ENCODE results near the gene LRRC56. TPM values are rescaled to one million over a fixed set of nuclear protein-coding genes. Genes with fewer than 3 reads are reported as not detected.

The LRRC56 gene
- total and polyA plus RNA-seq, 2 of the 13 experiments (the other 11 are each of a cell fraction or from before 2014, with no cell fraction given): 0.11 to 0.29 TPM

DNA sequence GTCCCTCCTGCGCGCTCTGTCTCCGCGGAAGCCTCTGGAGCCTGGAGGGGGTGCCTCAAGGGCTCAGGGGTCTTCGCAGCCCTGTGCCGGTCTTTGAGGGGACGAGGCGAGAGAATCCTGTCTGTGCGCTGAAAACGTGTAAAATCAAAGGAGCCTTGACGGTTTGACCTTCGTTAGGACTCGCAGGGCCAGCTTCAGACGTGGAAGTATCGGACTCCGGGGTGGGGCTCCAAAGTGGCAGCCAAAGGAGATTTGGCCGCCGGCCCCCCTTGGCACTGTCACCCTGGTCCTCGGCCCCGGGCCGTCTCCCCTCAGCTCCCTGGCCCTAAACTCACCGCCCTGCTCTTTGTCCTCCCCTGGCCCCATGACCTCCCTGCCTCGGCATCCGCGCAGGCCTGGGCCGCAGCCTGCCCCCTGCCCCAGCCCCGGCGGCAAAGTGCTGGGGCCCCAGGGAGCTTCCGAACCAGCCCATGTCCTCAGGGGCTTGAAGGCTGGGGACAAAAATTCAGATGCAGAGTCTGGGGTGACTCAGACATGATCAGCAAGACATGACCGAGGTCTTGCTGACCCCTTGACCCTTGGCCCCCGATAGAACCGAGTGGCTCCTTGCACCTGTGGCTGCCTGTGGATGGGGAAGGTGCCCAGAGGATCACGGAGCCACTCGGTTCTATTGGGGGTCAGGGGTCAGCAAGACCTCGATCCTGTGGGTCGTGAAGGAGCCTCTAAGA lies 32.0 kb downstream of the LRRC56 start (continued):
- TF ChIP-seq RFX3 (CRISPR knock-in tag; IDR thresholded peaks at IDR 0.05) (no peak), TCF7 (IDR thresholded peaks at IDR 0.05; ENCODE audit: low read depth) (no peak), ZNF441 (CRISPR knock-in tag; IDR thresholded peaks at IDR 0.05; ENCODE audit: borderline replicate concordance) (no peak), ZNF501 (CRISPR knock-in tag; IDR thresholded peaks at IDR 0.05) (peak; percentile 64), RBM22 (optimal IDR thresholded peaks at IDR 0.05; ENCODE audit: low read length) (no peak), SCMH1 (CRISPR knock-in tag; IDR thresholded peaks at IDR 0.05; ENCODE audit: borderline replicate concordance) (no peak), ZMYM2 (CRISPR knock-in tag; IDR thresholded peaks at IDR 0.05) (0 out of 2 replicates have a peak, but pooled peaks have one; percentile 58), PCBP1 (IDR thresholded peaks at IDR 0.05; ENCODE audit: borderline replicate concordance, low read depth, low read length) (no peak), FOSL1 (CRISPR knock-in tag; IDR thresholded peaks at IDR 0.05; ENCODE audit: borderline replicate concordance) (peak; percentile 18; the same call in 1 of the 2 replicates), CCAR2 (optimal IDR thresholded peaks at IDR 0.05; ENCODE audit: low read depth, low read length) (no peak), SATB2 (CRISPR knock-in tag; IDR thresholded peaks at IDR 0.05) (no peak), ZNF143 (CRISPR knock-in tag; IDR thresholded peaks at IDR 0.05) (no peak), ZNF879 (CRISPR knock-in tag; IDR thresholded peaks at IDR 0.05) (no peak), TBL1XR1 (IDR thresholded peaks at IDR 0.05; ENCODE audit: borderline replicate concordance, low read length, partially characterized antibody) (no peak), ZNF44 (CRISPR knock-in tag; IDR thresholded peaks at IDR 0.05) (no peak), NFIB (CRISPR knock-in tag; IDR thresholded peaks at IDR 0.05; ENCODE audit: borderline replicate concordance) (no peak), U2AF2 (IDR thresholded peaks at IDR 0.05; ENCODE audit: low read depth, low read length) (no peak)
- TF ChIP-seq, protein P1, sequence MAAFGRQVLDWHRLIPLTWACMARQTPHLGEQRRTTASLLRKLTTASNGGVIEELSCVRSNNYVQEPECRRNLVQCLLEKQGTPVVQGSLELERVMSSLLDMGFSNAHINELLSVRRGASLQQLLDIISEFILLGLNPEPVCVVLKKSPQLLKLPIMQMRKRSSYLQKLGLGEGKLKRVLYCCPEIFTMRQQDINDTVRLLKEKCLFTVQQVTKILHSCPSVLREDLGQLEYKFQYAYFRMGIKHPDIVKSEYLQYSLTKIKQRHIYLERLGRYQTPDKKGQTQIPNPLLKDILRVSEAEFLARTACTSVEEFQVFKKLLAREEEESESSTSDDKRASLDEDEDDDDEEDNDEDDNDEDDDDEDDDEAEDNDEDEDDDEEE (CRISPR knock-in tag; IDR thresholded peaks at IDR 0.05): 0 out of 2 replicates have a peak, but pooled peaks have one; percentile 45
- TF ChIP-seq, protein P2, sequence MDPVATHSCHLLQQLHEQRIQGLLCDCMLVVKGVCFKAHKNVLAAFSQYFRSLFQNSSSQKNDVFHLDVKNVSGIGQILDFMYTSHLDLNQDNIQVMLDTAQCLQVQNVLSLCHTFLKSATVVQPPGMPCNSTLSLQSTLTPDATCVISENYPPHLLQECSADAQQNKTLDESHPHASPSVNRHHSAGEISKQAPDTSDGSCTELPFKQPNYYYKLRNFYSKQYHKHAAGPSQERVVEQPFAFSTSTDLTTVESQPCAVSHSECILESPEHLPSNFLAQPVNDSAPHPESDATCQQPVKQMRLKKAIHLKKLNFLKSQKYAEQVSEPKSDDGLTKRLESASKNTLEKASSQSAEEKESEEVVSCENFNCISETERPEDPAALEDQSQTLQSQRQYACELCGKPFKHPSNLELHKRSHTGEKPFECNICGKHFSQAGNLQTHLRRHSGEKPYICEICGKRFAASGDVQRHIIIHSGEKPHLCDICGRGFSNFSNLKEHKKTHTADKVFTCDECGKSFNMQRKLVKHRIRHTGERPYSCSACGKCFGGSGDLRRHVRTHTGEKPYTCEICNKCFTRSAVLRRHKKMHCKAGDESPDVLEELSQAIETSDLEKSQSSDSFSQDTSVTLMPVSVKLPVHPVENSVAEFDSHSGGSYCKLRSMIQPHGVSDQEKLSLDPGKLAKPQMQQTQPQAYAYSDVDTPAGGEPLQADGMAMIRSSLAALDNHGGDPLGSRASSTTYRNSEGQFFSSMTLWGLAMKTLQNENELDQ (CRISPR knock-in tag; IDR thresholded peaks at IDR 0.05; ENCODE audit: borderline replicate concordance): no peak
- TF ChIP-seq, protein P3, sequence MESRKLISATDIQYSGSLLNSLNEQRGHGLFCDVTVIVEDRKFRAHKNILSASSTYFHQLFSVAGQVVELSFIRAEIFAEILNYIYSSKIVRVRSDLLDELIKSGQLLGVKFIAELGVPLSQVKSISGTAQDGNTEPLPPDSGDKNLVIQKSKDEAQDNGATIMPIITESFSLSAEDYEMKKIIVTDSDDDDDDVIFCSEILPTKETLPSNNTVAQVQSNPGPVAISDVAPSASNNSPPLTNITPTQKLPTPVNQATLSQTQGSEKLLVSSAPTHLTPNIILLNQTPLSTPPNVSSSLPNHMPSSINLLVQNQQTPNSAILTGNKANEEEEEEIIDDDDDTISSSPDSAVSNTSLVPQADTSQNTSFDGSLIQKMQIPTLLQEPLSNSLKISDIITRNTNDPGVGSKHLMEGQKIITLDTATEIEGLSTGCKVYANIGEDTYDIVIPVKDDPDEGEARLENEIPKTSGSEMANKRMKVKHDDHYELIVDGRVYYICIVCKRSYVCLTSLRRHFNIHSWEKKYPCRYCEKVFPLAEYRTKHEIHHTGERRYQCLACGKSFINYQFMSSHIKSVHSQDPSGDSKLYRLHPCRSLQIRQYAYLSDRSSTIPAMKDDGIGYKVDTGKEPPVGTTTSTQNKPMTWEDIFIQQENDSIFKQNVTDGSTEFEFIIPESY (CRISPR knock-in tag; IDR thresholded peaks at IDR 0.05): no peak
- TF ChIP-seq, protein P4, sequence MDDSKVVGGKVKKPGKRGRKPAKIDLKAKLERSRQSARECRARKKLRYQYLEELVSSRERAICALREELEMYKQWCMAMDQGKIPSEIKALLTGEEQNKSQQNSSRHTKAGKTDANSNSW (CRISPR knock-in tag; IDR thresholded peaks at IDR 0.05; ENCODE audit: borderline replicate concordance): no peak
- TF ChIP-seq, protein P5, sequence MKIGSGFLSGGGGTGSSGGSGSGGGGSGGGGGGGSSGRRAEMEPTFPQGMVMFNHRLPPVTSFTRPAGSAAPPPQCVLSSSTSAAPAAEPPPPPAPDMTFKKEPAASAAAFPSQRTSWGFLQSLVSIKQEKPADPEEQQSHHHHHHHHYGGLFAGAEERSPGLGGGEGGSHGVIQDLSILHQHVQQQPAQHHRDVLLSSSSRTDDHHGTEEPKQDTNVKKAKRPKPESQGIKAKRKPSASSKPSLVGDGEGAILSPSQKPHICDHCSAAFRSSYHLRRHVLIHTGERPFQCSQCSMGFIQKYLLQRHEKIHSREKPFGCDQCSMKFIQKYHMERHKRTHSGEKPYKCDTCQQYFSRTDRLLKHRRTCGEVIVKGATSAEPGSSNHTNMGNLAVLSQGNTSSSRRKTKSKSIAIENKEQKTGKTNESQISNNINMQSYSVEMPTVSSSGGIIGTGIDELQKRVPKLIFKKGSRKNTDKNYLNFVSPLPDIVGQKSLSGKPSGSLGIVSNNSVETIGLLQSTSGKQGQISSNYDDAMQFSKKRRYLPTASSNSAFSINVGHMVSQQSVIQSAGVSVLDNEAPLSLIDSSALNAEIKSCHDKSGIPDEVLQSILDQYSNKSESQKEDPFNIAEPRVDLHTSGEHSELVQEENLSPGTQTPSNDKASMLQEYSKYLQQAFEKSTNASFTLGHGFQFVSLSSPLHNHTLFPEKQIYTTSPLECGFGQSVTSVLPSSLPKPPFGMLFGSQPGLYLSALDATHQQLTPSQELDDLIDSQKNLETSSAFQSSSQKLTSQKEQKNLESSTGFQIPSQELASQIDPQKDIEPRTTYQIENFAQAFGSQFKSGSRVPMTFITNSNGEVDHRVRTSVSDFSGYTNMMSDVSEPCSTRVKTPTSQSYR (CRISPR knock-in tag; IDR thresholded peaks at IDR 0.05; ENCODE audit: borderline replicate concordance): no peak
